NCI-H69 (cell line): ENCODE data around the gene PXDC1.

ENCODE experiments used
- DNase-seq: peaks from one replicate; lab custom pipeline; 2025; lab: John Stamatoyannopoulos, UW

The PXDC1 gene, protein sequence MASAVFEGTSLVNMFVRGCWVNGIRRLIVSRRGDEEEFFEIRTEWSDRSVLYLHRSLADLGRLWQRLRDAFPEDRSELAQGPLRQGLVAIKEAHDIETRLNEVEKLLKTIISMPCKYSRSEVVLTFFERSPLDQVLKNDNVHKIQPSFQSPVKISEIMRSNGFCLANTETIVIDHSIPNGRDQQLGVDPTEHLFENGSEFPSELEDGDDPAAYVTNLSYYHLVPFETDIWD

DNA sequence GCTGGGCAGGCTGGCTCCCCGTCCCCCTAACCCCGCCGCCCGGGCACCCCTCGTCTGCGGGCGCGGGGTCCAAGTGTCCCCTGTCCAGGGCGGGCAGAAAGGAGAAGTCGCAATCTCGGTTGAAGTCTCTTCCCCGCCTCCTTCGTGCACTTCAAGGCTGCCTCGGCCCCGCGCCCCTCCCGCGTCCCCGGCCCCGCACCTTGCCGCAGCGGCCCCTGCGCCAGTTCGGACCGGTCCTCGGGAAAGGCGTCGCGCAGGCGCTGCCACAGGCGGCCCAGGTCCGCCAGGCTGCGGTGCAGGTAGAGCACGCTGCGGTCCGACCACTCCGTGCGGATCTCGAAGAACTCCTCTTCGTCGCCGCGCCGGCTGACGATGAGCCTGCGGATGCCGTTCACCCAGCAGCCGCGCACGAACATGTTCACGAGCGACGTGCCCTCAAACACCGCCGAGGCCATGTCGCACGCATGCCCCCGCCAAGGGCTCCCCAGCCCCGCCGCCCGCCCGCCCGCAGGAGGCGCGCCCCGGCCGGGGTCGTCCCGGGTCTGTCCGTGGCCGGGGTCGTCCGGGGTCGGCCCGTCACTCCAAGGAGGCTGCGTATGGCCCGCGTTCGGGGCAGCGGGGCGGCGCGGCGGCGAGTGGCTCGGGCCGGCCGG, at the start of gene PXDC1:
TSS of gene PXDC1 (minus strand) at position 637 of the 653 bp plus-strand sequence. CDS start at position 455, 182 bp downstream.
- peak; percentile 51 for DNase-seq

DNA sequence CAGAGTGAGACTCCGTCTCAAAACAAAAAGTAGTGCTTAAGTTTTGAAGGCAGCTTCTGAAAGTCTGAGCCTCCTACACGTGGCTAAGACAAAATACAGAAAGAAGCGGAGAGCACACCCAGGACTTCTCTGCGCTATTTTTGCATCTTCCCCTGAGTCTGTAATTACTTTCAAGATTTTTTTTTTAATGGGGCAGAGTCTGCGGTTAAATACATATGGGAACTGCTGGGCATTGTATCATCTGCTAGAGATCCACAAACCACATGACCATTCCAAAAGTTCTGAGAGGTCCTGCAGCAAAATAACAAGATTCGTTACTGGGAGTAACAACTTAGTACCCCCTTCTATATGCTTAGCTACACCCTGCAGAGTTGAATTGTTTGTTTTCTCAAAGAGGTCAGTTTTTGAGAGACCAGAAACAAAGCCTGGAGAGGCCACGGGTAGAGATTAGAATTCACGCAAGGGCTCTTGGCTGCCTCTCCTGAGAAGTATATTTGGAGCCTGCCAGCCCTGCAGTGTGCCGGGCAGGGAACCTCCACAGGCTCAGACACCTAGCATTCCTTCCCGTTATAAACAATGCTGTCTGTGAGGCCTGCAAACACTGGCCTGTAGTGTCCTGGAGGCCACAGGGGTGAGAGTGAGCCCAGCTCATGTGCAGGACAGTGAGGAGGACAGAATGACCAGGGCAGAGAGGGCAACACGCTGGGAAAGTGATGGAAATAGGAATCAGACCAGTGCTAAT, 49.5 kb upstream of the PXDC1 start:
- DNase-seq: no peak

DNA sequence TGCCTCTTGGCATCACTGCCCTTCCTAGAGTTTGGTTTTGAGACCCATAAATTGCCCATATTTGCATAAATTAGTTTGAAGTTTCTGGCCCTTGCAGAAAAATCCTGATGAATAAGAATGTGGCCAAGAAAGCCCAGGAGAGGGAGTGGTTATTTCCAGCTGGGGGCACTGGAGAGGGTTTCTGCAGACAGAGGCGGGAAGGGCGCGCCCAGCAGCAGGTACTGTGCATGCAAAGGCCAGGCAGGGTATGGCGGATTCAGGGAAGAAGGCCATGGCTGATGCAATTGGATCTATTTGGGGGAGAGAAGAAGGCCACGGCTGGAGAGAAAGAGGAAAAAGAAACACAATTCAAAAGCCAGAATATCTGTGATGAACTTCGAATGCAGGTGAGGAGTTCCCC, 48.2 kb upstream of the PXDC1 start:
- no peak for DNase-seq

DNA sequence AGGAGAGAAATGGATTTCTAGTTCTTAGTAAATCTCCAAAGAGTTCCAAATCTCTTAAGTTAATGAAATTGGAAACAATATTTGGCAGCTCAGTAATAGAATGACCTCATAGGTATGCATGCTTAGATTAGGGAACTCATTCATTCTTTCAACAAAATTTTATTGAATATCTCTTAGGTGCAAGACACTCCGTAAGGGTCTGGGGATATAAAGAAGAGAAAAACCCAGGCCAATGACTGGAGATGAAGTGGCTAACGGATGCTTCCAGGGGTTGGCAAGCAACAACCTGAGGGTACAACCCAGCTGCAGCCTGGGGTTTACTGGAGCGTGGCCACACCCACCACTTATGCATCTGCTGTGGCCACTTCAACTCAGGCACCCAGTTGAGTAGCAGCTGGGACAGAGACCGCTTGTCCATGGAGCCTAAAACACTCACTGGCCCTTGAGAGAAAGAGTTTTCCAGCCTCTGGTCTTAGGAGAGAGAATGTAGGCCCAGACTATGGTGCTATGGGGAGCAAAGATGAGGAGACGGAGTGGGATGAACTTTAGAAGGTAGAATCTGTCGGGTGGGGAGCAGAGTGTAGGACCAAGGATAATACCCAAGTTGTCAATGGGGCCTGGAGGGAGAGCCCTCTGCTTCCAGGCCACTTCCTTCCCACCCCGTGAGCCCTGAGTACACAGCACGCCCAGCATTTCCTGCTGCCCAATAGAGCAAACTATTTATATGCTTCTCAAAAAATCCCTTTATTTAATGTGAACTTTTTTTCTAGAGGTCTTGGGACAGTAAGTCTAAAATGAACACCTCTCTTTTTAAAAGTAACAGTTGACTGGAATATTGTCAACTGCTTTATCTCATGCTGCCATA, 46.8 kb upstream of the PXDC1 start:
- DNase-seq: peak; percentile 14

DNA sequence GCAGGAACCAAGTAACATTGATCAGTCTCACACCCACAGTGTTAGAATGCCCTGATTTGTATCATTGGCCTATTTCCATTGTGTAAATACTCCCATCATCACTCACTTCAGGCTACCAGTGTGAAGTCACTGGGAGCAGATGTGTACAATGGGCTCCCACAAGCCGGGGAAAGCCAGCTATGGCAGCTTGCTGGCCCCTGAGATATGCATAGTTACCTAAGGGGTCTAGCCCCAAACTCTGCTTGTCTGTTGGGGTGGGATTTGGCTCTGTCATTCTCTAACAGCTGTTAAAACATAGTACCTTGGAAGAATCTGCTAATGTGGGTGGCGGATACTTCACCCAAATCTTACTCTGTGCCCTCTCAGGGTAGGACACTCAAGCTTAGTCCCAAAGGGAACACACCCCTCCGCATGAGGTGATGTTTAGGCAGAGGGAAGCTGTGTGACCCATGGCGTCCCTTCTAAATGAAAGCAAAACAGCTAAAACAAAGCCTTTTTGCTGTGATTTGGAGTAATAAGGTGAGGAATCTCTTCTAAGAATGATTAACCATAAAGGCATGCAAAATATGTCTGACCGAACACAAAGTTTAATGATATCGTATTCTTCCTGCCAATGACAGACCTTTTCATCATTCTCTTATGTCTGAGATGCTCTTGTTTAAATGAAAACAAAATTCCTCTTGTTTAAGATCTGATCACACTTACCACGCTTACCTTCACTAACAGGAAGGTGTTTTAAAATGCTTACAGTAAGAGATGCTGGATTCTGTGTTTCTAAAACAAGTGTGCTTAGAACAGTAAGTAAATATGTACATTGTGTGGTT, 45.9 kb upstream of the PXDC1 start:
- no peak for DNase-seq

DNA sequence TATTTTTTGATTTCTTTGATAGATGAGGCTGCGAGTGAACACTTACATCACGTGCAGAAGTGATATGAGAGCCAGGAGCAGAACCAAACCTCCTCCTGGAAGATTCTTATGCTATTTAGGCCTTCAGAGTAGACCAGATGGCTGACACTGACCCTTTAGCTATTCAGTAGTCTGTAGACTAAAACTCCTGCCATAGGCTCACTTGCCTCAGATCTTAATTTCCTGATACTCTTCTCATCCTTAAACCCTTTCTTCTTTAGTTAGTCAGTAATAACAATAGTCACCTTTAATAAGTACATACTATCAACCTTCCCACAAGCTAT, 45.2 kb upstream of the PXDC1 start:
- no peak for DNase-seq

DNA sequence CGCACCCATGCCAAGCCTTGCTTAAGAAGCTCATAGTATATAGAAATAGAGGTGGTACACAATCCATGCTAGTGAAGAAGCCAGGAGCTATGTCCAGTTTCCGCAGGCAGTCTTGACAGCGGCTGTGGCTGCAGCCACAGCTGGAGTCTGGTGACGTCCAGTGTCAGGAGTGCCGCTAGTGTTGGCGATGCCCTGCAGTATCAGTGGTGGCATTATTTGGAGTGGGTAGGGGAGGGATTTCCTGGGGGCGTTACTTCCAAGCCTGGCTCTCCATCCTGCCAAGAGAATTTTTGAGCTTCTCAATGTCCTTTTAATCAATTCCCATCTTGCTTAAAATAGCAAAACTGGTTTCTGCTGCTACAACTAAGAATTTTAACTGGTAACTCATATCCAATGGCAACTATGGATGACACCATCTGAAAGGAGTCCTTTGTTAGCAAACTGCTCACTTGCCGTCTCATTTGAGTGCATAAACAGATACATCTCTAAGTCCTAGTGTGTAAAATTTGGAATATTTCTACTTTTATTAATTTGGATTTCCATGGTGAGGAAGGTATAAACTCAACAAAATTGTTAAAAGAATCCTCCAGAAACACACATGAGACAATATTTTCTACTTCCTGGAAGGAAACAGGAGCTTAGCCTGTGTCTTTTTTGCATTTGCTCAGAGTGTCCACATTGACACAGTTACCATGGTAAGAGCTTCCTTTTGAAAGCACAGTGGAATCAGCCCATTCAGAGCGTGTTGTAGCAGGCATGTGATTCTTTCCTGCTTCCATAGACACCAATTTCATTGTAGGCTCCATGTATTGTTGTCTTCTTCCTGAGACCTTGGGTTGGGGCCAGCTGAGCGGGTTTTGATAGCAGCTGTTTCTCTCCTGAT, 44.6 kb upstream of the PXDC1 start:
- DNase-seq: peak; percentile 48

DNA sequence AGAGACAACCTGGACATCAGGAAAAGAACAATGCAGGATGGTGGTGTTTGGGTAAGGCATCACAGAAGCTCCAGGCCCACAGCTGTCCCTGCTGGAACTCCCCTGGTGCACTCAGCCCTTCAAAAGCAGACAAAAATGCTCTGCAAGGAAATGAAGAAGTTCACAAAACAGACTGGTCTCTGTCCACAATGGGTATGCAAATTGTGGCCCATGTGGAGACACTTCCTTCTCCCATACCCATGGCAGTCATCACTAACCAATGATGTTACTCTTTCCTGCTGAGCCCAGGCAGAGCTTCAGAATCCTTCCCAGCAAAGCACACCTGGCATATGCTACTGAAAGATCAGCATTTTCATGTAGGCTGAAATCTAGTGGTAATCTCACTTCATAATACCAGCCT, 42.6 kb upstream of the PXDC1 start:
- no peak for DNase-seq

DNA sequence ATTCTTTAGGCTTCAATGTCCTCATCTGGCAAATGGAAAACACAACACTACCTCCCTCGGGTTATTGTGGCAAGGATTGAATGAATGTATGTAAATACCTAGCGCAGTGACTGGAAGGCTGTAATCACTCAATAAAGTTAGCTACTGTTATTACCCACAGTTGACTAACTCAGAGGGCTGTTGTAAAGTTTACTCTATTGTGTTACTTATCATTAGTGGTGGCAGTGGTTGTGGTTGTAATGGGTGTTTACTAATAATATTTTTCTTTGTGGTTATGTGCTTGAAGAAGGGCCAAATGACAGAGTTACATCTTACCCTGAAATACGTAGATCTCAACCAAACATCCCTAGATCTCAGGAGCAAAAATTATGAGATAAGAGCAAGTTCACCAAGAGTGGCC, 42.0 kb upstream of the PXDC1 start:
- DNase-seq: no peak

DNA sequence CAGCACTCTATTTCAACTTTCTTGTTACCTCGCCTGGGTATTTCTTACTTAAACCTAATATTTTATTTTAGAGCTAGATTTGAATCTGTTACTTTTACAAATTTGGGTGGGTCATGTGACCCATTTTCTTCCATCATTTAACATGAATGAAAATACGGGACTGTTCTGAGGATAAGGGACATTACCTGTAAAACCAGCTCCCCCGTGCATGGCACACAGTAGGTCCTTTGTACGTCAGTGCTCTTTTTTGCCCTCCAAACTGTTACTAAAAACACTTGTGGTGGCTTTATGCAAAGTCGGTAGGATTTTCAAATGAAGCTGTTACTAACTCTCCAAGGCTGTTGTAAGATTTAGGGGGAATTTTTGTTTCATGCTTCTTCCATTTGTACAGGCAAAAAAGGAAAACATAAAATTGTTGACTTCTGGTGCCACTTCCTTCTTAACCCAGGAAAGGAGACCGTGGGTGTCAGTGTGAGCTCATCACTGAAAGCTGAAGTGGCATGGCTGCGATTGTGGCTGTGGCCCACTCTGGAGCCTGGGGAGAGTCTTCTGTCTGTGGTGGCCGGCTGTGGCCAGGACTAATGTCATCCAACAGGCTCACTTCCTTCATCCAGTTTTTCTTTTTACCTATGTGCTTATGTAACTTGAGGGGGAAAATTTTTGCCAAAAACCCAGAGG, 40.2 kb upstream of the PXDC1 start:
- DNase-seq: no peak

DNA sequence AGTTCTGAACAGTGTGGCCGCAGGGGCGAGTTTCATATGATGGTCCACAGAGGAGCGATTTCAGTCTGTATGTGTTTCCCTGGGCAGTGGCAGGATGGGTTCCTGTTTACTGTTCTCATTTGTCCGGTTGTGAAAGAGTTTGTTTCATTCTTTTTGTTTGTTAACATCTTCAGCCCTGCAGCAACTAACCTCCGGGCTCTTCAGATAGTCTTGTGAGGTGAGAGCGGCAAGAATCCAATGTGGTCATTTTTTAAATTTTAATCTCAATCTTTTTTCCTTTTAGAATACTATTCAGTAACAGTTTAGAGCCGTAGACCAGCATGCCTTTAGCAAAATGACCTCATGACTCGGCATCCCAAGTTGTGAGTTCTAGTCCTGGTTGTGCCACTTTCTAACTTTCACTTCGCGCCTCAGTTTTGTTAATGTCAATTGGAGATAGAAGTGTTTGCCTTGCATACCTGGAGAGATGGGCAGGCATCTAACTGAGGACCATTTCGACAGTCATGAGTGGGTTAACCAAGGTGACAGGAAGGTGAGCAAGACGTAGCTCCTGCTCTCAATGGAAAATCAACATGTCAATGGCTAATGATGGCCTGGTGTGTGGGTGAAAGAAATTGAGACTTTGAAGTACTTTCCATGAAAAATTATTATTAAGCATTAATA, 38.5 kb upstream of the PXDC1 start:
- no peak for DNase-seq

DNA sequence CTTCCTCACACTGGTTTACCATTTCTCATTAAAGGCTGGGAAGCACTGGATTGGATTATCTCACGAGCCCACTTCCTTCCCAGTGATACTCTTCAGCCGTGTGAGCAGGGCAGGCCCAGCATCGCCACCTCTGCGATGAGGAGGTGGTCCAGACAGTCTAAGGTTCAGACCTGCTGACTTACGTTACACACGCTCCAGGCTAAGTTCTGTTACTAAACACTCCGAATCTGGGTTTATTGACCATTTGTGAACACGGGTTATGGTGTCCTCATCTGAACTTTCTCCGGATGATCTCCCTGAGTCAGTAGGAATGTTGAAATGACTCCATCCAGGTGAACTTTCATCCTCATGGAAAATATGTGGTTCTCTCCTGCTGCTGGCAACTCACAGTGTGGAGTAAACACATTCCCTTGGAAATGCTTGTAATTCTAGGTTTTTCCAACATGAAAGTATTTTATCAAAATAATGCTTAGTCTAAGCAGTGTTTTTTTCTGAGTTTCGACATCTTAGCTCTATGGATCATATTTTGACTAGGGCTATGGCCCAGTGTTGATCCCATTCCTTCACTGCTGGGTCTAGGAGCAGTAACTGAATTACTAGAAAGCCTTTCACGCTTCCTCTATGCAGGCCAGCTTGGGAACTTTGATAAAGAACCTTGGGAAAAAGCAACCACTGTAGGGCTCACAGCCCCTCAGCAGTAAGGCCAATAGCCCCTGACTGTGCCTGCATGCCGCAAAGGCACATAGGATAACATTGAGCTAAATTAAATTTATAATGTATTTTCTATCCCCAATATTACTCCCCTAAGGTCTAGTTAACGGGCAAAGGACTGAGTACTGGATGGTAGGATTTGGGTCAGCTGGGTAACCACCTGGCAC, 37.7 kb upstream of the PXDC1 start:
- no peak for DNase-seq

DNA sequence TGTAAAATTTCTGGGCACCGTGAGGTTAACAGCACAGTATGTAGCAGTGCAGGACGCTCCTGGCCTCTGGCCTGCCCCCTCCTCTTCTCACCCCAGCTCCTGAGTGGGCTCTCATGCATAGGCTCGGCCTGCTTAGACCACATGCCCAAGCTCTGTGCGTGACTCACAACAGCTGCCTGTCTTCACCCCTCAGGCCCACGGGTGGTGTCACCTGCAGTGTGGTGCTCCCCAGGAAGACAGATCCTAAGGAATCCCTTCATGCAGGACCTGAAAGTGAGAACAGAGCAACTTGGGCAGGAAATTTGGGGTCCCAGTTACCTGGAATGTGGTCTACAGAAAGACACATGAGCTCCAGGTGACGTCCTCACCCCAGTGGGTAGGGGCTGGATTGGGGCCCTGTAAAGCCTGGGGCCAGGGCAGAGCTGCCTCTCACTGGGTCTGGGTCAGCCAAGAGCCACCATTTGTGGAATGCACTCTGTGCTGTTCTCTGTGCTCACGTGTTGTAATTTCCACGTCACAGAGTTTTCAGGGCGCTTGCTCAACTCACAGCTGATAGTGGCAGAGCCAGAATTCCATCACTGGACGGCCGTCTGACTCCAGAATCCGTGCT, 37.0 kb upstream of the PXDC1 start:
- no peak for DNase-seq

DNA sequence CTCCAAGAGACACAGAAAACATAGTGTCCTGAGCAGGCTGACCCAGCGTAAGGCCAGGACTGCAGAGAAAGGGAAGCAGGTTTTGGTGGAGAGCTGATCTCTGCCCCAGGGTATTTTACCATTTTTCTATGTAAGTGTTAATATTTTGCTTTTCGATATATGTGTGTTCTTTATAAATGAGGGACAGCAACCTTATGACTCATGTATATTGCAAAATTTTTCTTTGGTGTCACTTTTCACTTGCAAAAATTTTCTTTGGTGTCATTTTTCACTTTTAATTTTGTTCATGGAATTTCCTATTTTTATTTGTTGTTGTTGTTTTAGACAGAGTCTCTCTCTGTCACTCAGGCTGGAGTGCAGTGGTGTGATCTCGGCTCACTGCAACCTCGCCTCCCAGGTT, 34.6 kb upstream of the PXDC1 start:
- DNase-seq: no peak

DNA sequence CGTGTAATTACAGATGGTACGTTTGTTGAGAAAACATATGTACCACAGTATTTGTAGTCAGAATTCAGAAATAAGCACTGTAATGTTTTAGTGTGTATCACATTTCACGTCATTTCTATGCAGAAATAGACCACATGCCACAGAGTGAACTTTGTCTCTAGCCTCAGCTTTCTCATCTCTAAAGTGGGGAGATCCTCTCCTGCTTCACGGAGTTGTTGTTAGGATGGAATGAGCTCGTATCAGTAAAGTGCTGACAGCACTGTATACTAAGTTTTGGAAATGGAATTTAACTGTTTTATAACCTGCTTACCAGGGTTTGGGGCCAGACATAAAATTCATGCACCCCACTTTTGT, 34.2 kb upstream of the PXDC1 start:
- DNase-seq: no peak

DNA sequence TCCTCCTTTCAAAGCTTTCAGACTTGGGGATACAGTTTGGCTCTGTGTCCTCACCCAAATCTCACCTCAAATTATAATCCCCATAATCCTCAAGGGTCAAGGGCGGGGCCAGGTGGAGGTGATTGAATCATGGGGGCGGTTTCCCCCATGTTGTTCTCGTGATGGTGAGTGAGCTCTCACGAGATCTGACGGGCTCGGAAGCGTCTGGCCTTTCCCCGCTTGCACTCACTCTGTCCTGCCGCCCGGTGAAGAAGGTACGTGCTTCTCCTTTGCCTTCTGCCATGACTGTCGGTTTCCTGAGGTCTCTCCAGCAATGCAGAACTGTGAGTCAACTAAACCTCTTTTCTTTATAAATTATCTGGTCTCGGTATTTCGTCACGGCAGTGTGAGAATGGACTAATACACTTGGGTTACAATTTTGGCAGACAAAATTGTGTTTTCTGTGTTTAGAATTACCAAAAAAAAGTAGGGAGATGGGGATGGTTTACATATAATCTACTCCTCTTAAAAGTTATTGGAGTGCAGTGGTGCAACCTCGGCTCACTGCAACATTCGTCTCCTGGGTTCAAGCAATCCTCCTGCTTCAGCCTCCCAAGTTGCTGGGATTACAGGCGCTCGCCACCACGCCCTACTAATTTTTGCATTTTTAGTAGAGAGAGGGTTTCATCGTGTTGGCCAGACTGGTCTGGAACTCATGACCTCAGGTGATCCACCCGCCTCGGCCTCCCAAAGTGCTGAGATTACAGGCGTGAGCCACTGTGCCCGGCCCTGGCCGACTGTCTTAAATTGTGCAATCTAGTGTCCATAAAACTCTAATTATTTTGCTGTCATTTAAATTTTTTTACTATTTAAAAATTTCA, 33.6 kb upstream of the PXDC1 start:
- no peak for DNase-seq

DNA sequence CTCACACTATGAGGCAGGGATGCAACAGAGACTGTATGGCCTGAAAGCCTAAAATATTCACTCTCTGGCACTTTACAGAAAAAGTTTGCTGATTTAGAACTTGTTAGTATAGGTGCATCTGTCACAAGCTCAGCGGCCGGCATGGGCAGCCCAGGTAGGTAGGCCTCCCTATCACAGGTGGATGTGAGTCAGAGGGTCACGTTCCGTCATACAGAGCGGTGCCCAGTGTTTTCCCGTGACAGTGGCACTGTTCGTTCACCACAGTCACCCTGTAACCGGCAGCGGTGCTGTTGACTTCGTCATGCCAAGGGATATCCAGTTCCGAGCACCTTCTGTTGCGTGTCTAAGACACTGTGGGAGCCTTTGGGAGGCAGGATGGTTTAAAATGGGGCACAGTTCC, 32.9 kb upstream of the PXDC1 start:
- no peak for DNase-seq
